ENCODE results near the gene NOL3.
A peak's percentile ranks its signal among the peaks of the same experiment; 100 is the strongest.

Gene NOL3

DNA sequence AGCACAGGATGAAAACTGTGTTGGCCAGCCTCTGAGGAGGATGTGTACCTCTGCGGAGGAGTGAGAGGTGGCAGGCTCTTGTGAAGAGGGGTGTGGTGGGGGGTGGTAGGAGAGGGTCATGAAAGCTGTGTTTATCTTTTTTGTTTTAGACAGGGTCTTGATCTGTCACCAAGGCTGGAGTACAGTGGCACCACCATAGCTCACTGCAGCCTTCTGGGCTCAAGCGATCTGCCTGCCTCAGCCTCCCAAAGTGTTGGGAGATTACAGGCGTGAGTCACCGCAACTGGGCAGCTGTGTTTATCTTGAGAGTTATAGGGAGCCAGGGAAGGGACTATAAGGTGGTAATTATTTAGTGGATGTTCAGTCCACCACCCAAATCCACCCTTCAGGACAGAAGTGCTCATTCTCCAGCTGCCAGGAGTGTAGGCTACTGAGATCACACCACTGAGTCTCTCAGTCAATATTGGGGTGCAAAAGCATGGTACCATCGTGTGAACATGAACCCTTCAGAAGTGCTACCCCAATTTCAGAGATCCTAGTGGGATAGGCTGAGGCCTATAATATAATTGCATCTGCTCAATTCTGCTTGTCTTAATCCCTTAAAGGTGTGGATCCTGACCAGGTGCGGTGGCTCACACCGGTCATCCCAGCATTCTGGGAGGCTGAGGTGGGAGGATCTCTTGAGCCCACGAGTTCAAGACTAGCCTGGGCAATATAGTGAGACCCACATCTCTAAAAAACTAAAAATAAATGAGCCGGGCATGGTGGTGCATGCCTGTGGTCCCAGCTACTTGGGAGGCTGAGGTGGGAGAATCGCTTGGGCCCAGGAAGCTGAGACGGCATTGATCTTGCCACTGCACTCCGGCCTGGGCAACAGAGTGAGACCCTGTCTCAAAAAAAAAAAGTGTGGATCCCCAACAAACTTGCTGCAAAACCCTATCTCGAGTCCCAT lies 20.4 kb downstream of the NOL3 start:
- DNase-seq, result no peak

DNA sequence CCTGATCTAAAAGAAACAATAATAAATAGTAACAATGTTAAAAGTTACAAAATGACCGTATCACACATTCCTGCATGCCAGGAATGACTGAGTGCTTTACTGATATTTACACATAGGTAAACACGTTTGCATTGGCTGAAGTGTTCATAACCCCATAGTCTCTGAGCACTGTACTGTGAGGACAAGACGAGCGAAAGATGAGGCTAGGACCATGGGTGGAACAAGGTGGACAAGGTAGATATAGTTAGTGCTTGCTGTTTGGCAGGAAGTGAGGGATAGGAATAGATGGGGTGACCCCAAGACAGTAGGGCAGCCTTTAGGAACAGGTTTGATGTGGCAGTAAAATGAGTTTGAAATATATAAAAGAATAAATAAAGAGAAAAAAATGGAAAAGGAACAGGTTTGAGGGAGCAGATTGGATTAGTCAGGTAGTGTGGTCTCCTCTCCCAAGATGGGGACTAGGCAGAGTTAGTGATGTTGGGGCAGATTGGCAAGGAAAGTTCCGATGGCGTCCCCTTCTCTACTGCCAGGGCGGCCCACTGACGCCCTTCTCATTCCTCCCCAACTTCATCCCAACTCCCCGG lies 21.2 kb downstream of the NOL3 start:
- no peak for DNase-seq

DNA sequence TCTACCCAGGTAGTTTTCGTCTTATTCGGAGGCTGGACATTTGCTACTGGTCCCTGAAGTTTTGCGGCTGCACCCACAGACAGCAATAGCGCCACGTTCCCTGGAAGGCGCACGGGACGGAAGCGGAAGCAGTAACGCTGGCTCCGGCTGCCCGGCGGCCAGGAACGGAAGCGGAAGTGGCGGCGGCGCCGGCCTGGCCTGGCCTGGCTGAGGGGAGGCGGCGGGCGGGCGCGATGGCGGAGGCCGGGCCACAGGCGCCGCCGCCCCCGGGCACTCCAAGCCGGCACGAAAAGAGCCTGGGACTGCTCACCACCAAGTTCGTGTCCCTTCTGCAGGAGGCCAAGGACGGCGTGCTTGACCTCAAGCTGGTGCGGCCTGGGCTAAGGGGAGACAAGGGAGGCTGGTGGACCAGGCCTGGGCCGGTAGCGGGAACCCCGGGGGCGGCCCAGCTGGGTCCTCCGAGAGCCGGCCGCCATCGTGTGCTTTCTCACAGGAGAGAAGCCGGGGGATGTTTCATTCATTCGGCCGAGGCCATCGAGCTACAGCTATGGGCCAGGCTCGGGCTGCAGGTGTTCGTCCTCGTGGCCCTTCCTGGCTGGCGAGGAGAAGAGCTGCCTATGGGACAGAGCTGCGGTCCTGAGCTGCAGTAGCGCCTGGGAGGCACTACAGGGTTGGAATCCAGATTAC lies 21.8 kb downstream of the NOL3 start, which contains the start of gene E2F4:
E2F4 (plus strand) TSS at position 161 of the 687 bp plus-strand sequence; CDS start at position 234, 73 bp downstream.
- DNase-seq, result peak; percentile 60

DNA sequence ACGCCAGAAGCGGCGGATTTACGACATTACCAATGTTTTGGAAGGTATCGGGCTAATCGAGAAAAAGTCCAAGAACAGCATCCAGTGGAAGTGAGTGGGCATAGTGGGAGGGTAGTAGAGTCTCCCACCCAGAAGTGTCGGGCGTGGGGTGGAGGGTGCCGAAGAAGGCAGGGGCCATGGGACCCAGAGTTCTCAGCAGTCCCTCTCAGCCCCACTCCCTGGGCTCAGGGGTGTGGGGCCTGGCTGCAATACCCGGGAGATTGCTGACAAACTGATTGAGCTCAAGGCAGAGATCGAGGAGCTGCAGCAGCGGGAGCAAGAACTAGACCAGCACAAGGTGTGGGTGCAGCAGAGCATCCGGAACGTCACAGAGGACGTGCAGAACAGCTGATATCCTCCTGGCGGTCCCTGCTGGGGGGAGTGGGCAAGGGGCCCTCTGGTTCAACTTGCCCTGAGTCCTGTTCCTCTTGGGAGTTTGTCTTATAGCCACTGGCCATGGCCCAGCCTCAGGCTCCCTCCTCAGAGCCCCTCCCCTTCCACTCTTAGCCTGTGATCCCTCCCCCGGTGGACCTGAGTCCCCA lies 22.5 kb downstream of the NOL3 start:
- no peak for DNase-seq

DNA sequence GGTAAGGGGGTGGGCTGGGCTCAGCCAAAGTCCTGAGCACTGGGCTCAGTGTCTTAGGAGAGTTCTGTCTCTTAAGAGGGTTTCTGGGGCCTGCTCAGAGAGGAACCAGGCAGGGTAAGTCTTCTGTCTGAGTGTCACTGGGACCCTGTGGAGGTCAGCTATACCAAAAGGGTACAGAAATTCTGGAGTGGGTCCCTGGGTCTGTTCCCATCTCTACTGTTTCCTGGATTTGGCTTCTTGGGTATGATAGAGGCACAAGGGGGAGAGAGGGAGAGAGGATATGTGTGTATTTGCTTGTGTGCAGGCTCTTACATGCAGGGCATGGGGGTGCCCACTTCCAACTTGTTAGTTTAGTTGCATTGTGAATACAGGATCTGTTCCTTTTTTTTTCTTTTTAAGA lies 23.2 kb downstream of the NOL3 start:
- DNase-seq, result no peak

DNA sequence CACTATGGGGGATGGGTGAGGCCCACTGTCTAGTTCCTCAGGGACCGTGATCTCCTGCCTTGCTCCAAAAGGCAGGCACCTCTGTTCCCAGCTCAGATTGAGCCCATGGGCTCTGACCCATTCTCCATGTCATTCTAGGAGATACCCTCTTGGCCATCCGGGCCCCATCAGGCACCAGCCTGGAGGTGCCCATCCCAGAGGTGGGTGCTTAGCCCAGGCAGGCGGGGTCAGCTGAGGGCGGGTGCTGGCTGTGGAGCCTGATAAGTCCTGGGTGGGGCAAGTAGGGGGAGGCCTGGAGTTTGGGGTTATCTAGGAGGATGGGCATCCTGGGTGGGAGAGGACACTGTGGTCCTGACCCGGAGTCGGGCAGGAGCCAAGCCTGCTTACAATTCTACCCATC lies 23.9 kb downstream of the NOL3 start:
- no peak for DNase-seq

DNA sequence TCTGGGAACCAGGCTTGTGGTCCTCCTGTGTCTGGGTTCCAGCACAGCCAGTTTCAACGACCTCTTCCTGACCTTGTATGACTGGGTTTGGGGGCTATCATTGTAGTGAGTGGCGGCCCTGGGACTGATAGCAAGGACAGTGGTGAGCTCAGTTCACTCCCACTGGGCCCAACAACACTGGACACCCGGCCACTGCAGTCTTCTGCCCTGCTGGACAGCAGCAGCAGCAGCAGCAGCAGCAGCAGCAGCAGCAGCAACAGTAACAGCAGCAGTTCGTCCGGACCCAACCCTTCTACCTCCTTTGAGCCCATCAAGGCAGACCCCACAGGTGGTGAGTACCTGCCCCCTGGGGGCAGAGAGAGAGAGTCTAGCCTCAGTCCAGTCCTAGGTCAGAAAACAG lies 25.3 kb downstream of the NOL3 start:
- no peak for DNase-seq

DNA sequence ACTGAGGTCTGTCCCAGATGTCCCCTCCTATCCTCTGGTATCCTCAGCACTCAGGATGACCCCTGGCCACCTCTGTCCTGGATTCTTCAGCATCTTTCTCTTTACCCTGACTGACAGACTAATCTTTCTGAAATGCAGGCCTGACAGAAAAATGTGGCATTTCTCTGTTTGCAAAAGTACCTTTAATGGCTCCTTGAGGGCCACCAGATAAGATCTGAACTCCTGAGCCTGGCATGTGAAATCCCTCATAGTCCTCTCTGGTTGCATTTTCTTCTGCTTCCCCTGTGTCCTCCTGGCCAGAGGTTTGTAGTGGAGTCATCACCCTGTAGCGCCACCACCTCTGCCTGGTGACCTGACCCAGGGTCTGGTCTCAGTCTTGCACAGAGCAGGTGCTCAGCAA lies 26.5 kb downstream of the NOL3 start:
- DNase-seq, result no peak

DNA sequence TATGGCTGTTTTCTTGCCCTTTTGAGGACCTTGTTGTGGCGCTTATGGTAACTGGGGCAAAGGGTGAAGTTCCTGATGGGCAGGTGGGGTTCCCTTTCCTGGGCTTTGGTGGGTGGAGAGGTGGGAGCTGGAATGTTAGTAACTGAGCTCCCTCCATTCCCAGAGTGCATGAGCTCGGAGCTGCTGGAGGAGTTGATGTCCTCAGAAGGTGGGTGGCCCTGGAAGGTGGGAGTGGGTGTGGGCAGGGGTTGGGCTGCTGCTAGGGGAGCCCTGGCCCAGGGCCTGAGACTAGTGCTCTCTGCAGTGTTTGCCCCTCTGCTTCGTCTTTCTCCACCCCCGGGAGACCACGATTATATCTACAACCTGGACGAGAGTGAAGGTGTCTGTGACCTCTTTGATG lies 27.4 kb downstream of the NOL3 start:
- no peak for DNase-seq

DNA sequence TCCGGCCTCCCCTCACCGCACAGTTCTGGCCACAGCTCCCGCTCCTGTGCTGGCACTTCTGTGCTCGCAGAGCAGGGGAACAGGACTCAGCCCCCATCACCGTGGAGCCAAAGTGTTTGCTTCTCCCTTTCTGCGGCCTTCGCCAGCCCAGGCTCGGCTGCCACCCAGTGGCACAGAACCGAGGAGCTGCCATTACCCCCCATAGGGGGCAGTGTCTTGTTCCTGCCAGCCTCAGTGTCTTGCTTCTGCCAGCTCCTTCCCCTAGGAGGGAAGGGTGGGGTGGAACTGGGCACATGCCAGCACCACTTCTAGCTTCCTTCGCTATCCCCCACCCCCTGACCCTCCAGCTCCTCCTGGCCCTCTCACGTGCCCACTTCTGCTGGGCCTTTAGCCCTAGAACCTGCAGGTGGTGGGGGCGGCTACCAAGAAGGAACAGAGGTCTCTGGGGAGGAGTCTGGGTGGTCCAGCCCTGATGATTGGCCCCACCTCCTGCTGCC lies 27.9 kb downstream of the NOL3 start:
- peak; percentile 36 for DNase-seq

DNA sequence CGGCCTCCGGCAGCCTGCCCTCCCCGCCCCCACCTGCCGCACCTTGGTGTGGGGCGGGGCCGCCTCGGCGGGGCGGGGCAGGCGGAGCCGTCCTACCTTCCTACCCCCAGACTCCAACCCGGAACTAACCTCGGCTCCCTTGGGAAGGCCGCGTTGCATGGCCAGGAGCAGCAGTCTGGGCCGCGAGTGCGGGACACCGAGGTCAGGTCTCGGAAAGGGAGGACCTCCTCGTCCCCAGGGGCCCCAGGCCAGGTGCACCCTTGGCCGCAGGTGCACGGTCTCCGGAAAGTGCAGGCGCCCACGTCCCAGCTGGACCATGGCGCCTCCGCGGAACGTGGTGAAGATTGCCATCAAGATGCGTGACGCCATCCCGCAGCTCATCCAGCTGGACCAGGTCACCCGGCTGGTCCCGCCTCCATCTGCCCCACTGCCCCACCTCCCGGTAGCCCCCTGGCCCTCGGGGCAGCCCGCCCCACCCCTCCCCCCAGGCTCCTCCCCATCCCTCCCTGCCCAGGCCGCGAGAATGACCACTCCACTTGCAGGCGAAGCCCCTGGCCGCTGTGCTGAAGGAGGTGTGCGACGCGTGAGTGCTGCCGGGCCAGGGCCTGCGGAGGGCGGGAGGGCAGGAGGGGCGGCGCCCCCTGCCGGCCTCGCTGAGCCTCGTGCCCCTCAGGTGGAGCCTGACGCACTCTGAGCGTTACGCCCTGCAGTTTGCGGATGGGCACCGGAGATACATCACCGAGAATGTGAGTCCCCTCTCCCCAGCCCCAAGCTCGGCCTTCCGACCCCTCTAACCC lies 28.9 kb downstream of the NOL3 start, which contains the start of gene ELMO3:
ELMO3 (plus strand) TSS at position 121 of the 797 bp plus-strand sequence; CDS start at position 317, 196 bp downstream.
- peak; percentile 43 for DNase-seq

DNA sequence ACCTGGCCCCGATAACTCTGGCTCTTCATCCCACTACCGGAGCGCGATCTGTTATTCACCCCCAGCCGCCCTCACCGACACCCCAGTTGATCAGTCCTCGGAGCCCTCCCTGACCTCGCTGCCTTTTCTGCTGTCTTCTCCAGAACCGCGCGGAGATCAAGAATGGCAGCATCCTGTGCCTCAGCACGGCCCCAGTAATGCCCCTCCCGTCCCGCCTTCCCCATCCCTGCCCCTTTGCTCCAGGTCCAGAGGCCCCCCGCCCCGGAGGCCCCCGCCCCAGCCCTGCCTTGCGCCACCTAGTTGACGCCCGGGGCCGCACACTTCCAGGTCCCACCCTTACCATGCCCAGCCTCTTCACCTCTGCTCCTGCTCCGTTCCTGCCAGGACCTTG lies 29.5 kb downstream of the NOL3 start:
- DNase-seq, result no peak

DNA sequence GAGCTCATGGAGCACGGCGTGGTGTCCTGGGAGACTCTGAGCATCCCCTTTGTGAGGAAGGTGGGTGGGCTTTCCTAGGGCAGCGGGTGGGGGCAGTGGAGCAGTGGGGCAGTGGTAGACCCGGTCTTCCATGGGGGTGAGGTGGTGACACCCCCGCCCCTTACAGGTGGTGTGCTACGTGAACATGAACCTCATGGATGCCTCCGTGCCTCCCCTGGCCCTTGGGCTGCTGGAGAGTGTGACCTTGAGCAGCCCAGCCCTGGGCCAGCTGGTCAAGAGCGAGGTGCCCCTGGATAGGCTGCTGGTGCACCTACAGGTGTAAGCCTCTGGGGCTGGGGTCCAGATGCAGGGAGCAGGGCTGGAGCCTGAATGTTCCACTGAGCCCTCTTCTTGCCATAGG lies 30.2 kb downstream of the NOL3 start:
- DNase-seq, result no peak

DNA sequence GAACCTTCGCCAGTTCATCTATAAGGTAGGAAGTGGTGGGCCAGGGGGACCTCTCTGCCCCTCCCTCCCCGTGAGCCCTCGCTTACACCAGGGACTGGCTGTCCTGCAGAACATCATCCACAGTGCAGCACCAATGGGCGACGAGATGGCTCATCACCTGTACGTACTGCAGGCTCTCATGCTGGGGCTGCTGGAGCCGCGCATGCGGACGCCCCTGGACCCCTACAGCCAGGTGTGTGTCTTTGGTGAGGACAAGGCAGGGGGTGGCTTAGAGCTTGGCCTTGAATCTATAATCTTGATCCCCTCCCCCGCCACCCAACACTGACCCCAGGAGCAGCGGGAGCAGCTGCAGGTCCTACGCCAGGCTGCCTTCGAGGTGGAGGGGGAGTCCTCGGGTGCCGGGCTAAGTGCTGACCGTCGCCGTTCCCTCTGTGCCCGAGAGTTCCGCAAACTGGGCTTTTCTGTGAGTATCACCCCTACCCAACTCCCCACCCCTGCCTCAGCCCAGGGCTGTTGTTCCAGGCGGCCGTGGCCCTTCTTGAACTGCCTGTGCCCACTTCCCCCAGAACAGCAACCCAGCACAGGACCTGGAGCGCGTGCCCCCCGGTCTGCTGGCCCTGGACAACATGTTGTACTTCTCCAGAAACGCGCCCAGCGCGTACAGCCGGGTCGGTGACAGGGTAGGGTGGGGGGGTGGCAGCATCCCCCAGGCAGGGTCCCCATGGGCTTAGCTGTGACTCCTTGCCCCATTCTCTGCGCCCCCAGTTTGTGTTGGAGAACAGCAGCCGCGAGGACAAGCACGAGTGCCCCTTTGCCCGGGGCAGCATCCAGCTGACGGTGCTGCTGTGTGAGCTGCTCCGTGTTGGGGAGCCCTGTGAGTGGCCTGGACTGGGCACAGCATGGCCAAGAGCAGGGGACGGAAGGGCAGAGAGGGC lies 31.3 kb downstream of the NOL3 start:
- no peak for DNase-seq

DNA sequence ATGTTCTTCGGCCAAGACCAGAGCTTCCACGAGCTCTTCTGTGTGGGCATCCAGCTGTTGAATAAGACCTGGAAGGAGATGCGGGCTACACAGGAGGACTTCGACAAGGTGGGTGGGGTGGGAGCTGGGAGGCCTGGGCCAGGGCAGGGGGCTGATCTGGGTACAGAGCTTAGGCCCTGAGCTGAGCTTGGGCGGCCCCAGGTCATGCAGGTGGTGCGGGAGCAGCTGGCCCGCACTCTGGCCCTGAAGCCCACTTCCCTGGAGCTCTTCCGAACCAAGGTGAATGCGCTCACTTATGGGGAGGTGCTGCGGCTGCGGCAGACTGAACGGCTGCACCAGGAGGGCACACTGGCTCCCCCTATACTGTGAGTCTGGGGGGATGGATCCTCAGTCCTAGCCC lies 32.1 kb downstream of the NOL3 start:
- no peak for DNase-seq

DNA sequence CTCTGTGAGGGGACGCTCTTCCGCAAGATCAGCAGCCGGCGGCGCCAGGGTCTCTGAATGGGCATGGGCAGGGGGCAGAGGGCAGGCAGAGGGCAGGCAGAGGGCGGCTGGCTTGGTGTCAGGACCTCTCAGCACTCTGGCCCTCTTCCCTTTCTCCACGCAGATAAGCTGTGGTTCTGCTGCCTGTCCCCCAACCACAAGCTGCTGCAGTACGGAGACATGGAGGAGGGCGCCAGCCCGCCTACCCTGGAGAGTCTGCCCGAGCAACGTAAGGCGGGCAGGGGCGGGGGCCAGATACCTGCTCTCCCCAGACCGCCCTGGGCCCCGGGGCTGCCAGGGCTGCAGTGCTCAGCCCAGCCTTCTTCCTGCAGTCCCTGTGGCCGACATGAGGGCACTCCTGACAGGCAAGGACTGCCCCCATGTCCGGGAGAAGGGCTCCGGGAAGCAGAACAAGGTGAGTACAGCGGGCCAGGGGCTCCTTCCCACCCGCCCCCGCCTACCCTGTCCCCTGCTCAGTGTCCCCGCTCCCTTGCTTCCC lies 32.7 kb downstream of the NOL3 start:
- DNase-seq, result no peak

DNA sequence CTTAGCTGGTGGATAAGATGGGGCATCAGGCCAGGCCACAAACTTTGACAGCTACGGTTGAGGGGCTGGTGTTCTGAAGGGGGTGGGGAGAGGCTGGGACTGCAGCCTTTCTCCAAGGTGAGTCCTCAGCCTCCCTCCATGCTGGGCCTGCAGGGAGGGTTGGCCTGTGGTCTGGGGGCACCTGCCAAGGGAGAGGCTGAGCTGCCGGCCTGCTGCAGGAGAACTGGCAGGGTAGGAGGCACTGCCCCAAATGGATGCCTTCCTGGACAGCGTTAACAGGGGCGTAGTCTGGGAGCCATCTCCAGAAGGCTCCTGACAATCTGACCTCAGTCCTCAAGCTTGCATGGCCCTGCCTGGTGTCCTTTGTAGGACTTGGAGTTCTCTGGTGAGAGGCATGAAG lies 33.7 kb downstream of the NOL3 start:
- DNase-seq, result no peak

DNA sequence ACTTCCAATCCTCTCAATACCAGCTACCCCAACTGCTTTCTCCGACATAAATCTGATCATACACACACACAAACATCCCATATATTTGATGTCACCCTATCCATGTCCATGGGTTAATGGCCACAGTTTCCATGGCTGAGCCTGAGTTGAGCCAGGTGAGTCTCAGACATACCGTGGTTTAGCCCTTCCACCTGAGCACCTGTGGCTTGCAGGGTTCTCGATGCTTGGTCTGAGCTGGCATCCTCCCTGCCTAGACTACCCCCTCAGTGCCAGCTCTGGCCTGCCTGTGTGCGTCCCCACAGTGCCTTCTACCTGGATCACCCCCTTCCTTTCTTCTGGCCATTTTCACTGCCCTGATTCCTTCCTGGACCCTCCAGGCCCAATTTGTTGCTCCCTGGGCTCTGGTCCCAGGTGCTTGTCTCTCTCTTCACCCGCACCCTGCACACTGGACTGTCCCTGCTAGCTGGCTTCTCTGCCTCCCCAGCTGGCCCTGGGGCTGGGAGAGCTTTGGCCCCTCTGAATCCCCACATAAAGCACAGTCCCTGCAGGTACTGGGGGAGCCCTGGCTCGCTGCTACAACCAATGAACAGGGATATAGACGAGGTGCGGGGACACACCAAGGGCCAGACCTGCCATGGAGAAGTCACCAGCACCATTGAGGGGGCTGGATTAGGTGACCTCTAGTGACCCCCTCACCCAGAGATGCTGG lies 35.9 kb downstream of the NOL3 start:
- DNase-seq, result no peak

DNA sequence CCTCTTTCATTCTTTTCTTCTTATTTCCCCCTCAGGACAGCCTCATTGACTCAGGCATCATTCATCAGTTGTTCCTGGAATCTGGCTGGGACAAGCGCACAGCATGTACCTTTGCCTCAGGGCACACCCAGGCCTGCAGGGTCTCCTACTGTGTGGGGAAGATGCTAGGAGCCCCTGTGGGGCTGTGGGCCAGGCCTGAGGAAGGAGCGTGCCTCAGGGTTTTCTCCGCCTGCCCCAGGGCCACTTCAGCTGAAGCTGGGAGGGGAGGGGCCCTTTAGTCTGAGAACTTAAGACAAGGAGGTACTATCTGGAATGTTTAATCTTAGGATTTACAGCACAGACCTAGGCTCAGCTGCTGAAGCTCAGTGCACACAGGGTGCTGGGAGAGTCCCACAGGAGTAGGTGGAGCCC lies 36.5 kb downstream of the NOL3 start:
- no peak for DNase-seq

All from NCI-H2029 (cell line).